Ishikawa (cell line): Measurements from ENCODE around the gene TAOK3.

ENCODE experiments used
- CEBPB ChIP-seq: IDR thresholded peaks from 2 replicates; pipeline ENCODE4 v1.6.1; 2012
- CREB1 ChIP-seq: IDR thresholded peaks from 2 replicates; pipeline ENCODE4 v1.6.1; 2012; ENCODE audit warnings: low read depth
- EGR1 ChIP-seq: IDR thresholded peaks from 2 replicates; pipeline ENCODE4 v1.6.1; 2012
- EP300 ChIP-seq: IDR thresholded peaks from 2 replicates; pipeline ENCODE4 v1.6.1; 2012; ENCODE audit warnings: borderline replicate concordance
- MAX ChIP-seq: IDR thresholded peaks from 2 replicates; pipeline ENCODE4 v1.6.1; 2012
- NFIC ChIP-seq: IDR thresholded peaks from 2 replicates; pipeline ENCODE4 v1.6.1; 2012
- RAD21 ChIP-seq: IDR thresholded peaks from 2 replicates; pipeline ENCODE4 v1.6.1; 2012; ENCODE audit warnings: low read depth
- TAF1 ChIP-seq: IDR thresholded peaks from 2 replicates; pipeline ENCODE4 v1.6.1; 2012; ENCODE audit warnings: low read depth, mild to moderate bottlenecking
- TEAD4 ChIP-seq: IDR thresholded peaks from 2 replicates; pipeline ENCODE4 v1.6.1; 2012
- ZBTB7A ChIP-seq: IDR thresholded peaks from 2 replicates; pipeline ENCODE4 v1.6.1; 2012; ENCODE audit warnings: low read depth
- TF ChIP-seq, protein P1 (sequence below): IDR thresholded peaks from 2 replicates; pipeline ENCODE4 v1.6.1; 2012; ENCODE audit warnings: low read depth, mild to moderate bottlenecking

GRCh38 chr12:118354903-118355302 lies 17.8 kb downstream of the TAOK3 start:
- TF ChIP-seq TAF1 = no peak
- no peak for TF ChIP-seq RAD21
- TF ChIP-seq CEBPB = no peak
- no peak for TF ChIP-seq NFIC
- no peak for TF ChIP-seq MAX
- TF ChIP-seq, protein P1, sequence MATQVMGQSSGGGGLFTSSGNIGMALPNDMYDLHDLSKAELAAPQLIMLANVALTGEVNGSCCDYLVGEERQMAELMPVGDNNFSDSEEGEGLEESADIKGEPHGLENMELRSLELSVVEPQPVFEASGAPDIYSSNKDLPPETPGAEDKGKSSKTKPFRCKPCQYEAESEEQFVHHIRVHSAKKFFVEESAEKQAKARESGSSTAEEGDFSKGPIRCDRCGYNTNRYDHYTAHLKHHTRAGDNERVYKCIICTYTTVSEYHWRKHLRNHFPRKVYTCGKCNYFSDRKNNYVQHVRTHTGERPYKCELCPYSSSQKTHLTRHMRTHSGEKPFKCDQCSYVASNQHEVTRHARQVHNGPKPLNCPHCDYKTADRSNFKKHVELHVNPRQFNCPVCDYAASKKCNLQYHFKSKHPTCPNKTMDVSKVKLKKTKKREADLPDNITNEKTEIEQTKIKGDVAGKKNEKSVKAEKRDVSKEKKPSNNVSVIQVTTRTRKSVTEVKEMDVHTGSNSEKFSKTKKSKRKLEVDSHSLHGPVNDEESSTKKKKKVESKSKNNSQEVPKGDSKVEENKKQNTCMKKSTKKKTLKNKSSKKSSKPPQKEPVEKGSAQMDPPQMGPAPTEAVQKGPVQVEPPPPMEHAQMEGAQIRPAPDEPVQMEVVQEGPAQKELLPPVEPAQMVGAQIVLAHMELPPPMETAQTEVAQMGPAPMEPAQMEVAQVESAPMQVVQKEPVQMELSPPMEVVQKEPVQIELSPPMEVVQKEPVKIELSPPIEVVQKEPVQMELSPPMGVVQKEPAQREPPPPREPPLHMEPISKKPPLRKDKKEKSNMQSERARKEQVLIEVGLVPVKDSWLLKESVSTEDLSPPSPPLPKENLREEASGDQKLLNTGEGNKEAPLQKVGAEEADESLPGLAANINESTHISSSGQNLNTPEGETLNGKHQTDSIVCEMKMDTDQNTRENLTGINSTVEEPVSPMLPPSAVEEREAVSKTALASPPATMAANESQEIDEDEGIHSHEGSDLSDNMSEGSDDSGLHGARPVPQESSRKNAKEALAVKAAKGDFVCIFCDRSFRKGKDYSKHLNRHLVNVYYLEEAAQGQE = no peak
- TF ChIP-seq EGR1 = no peak
- no peak for TF ChIP-seq EP300
- TF ChIP-seq ZBTB7A = no peak
- TF ChIP-seq CREB1 = no peak
- no peak for TF ChIP-seq TEAD4
